Right lobe of liver (tissue), 4 donors: ENCODE data around the gene ANTXRL.

Experiments
- POLR2A ChIP-seq: fragments of 450-650 bp; IDR thresholded peaks from one replicate; pipeline ENCODE4 v1.6.1; 2017; ENCODE audit warnings: antibody characterized with exemption, mild to moderate bottlenecking
- TF ChIP-seq, protein P1 (sequence below), 4 donors: fragments of 200-600 bp in 3 of 4; fragments of 450-650 bp in 1 of 4; IDR thresholded peaks; one replicate each; pipeline versions ENCODE4 v1.5.1 to v1.8.0; 2016 to 2022; ENCODE audit warnings: antibody characterized with exemption in 4 of 4, mild to moderate bottlenecking in 2 of 4
- donor health status: DM: no; HTN: no; CAD: no.
- donor health status: DM: no; HTN: no; CAD: no.
- donor health status: DM: no; HTN: yes; CAD: no.

- TF ChIP-seq, protein P1, sequence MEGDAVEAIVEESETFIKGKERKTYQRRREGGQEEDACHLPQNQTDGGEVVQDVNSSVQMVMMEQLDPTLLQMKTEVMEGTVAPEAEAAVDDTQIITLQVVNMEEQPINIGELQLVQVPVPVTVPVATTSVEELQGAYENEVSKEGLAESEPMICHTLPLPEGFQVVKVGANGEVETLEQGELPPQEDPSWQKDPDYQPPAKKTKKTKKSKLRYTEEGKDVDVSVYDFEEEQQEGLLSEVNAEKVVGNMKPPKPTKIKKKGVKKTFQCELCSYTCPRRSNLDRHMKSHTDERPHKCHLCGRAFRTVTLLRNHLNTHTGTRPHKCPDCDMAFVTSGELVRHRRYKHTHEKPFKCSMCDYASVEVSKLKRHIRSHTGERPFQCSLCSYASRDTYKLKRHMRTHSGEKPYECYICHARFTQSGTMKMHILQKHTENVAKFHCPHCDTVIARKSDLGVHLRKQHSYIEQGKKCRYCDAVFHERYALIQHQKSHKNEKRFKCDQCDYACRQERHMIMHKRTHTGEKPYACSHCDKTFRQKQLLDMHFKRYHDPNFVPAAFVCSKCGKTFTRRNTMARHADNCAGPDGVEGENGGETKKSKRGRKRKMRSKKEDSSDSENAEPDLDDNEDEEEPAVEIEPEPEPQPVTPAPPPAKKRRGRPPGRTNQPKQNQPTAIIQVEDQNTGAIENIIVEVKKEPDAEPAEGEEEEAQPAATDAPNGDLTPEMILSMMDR (IDR thresholded peaks at IDR 0.05): no peak
- TF ChIP-seq POLR2A: no peak
Measured at GRCh38 chr10:46306516-46307184, 19.9 kb downstream of the ANTXRL start.
